ENCODE data around the gene EGLN2. TPM values are rescaled to one million over a fixed set of nuclear protein-coding genes. Genes with fewer than 3 reads are reported as not detected.
"Not testable (repeated sequence)": the region's sequence is repeated elsewhere in the genome, so short reads cannot be mapped to it uniquely, and the experiment has no call there.

The EGLN2 gene
- total RNA-seq, 1 donor from 2014 or later, result 88.9 TPM

DNA sequence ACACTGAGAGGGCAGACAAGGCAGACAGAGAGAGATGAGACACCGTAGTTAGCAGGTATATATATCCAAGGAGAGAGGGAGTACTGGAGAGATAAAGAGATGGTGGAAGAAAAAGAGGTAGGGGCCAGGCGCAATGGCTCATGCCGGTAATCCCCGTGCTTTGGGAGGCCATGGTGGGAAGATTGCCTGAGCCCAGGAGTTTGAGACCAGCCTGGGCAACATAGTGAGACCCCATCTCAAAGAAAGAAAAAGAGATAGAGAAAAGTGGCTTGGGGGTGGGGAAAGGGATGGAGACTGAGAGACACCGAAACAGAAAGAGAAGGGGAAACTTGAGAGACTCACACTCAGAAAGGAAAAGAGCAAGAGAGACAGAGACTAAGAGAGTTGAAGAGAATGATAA is 18.4 kb upstream of the EGLN2 start:
- H3K27me3 Mint-ChIP-seq, result no peaks in the 10 kb centered on the region
- peak overlapping the region; percentile 27 for H3K4me3 Mint-ChIP-seq
- peaks cover 18% of the 10 kb centered on the region for H3K36me3 Mint-ChIP-seq (ENCODE audit: low read depth)
- DNase-seq, result no peak
- H3K9me3 Mint-ChIP-seq, result no peaks in the 10 kb centered on the region
- intact Hi-C loops (cut with micrococcal nuclease), result no loop called here
- peak overlapping the region; percentile 72 for H3K27ac Mint-ChIP-seq
- peaks cover 53% of the 10 kb centered on the region for H3K4me1 Mint-ChIP-seq

DNA sequence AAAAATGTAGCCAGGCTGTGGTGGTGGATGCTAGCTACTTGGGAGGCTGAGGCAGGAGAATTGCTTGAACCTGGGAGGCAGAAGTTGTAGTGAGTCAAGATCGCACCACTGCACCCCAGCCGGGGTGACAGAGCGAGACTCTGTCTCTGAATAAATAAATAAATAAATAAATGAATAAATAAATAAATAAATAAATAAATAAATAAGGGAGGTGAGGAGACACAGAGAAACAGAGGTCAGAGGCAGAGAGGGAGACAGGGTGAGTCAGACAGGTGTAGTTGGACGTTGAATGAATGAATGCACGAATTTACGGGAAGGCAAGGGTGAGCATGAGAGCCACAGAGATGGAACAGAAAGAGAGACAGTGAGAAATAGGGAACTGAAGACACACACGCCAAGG is 17.9 kb upstream of the EGLN2 start:
- intact Hi-C loops (cut with micrococcal nuclease), result no loop called here
- Mint-ChIP-seq H3K4me3 (no peak overlapping the region), H3K27ac (peak overlapping the region; percentile 45), H3K27me3 (no peaks in the 10 kb centered on the region), H3K4me1 (peaks cover 51% of the 10 kb centered on the region), H3K9me3 (no peaks in the 10 kb centered on the region), H3K36me3 (ENCODE audit: low read depth) (peaks cover 20% of the 10 kb centered on the region)
- no peak for DNase-seq

DNA sequence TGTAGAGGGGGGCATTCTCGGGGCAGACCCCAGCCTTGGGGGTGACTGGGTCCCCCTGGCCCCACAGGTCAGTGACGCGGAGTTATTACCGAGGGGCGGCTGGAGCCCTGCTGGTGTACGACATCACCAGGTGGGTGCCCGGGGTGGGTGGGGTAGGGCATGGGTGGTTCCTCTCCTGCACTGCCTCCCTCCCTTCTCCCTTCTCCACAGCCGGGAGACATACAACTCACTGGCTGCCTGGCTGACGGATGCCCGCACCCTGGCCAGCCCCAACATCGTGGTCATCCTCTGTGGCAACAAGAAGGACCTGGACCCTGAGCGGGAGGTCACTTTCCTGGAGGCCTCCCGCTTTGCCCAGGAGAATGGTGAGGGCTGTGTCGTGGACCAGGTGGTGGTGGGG is 15.3 kb upstream of the EGLN2 start:
- H3K9me3 Mint-ChIP-seq, result no peaks in the 10 kb centered on the region
- H3K36me3 Mint-ChIP-seq (ENCODE audit: low read depth), result peaks cover 31% of the 10 kb centered on the region
- H3K4me1 Mint-ChIP-seq, result peaks cover 30% of the 10 kb centered on the region
- DNase-seq, result no peak
- H3K27ac Mint-ChIP-seq, result no peak overlapping the region
- no peak overlapping the region for H3K4me3 Mint-ChIP-seq
- intact Hi-C loops (cut with micrococcal nuclease), result no loop called here
- no peaks in the 10 kb centered on the region for H3K27me3 Mint-ChIP-seq

DNA sequence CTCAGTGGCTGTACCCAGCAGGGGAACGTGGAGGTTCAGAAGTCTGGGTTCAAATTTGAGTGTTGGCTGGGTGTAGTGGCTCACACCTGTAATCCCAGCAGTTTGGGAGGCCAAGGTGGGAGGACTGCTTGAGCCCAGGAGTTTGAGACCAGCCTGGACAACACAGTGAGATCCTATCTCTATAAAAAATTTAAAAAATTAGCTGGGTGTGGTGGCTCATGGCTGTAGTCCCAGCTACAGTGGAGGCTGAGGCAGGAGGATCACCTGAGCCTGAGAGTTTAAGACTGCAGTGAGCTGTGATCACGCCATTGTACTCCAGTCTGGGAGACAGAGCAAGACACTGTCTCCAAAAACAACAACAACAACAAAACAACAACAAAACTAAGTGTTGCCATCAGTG is 14.8 kb upstream of the EGLN2 start:
- H3K9me3 Mint-ChIP-seq; H3K27ac Mint-ChIP-seq; H3K27me3 Mint-ChIP-seq; H3K4me3 Mint-ChIP-seq; intact Hi-C loops (cut with micrococcal nuclease); DNase-seq: not testable (repeated sequence)
- Mint-ChIP-seq H3K36me3 (ENCODE audit: low read depth) (peaks cover 31% of the 10 kb centered on the region), H3K4me1 (peaks cover 27% of the 10 kb centered on the region)

DNA sequence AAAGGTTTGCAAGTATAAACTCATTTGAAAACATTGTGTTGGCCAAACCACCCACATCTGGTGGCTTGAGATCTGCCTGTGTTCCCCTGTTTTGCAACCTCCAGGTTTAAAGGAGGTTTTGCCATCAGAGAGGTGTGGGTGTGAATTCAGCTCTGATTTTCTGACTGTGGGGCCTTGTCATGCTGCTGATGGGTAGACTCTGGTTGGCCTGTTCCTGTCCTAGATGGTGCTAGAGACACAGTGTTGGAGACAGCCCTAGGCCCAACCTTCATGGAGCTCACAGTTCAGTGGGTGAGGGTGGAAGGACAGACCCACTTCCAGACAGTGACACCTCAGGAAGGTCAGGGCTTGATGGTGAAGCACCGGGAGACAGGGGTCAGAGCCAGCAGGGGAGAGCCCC is 13.5 kb upstream of the EGLN2 start:
- Mint-ChIP-seq H3K4me3 (no peak overlapping the region), H3K9me3 (no peaks in the 10 kb centered on the region), H3K27ac (peak overlapping the region; percentile 66), H3K27me3 (no peaks in the 10 kb centered on the region), H3K36me3 (ENCODE audit: low read depth) (peaks cover 35% of the 10 kb centered on the region), H3K4me1 (peaks cover 17% of the 10 kb centered on the region)
- no peak for DNase-seq
- intact Hi-C loops (cut with micrococcal nuclease), result no loop called here

DNA sequence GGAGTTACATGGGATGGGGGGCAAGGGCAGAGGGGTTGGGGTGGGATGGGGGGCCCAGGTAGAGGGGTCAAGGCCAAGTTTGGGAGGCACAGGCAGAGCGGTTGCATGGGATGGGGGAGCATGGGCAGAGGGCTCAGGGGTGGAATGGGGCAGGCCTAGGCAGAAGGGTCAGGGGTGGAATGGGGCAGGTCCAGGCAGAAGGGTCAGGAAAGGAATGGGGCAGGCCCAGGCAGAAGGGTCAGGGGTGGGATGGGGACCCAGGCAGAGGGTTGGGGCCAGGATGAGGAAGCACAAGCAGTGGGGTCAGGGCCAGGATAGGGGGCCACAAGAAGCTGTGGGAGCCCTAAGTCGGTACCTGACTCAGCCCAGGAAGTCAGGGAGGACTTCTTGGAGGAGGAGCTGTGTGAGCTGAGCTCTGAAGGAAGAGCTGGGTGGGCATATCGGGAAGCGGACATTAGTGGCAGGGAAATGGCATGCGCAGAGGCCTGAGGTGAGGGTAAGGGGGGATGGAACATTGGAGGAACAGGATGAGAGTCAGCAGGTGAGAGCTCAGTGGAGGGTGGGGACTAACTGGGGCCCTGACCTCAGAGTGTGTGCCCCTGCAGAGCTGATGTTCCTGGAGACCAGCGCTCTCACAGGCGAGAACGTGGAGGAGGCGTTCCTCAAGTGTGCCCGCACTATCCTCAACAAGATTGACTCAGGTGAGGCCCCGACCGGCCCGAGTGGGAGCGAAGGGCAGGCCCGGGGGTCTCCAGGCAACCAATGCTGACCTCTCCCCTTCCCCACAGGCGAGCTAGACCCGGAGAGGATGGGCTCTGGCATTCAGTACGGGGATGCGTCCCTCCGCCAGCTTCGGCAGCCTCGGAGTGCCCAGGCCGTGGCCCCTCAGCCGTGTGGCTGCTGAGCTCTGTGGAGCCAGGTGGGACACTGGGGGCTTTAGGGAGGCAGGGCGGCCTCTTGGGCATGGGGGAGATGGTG is 12.6 kb upstream of the EGLN2 start:
- H3K9me3 Mint-ChIP-seq, result no peaks in the 10 kb centered on the region
- DNase-seq, result no peak
- intact Hi-C loops (cut with micrococcal nuclease), result no loop called here
- H3K4me1 Mint-ChIP-seq, result peaks cover 13% of the 10 kb centered on the region
- H3K27me3 Mint-ChIP-seq, result no peaks in the 10 kb centered on the region
- peaks cover 34% of the 10 kb centered on the region for H3K36me3 Mint-ChIP-seq (ENCODE audit: low read depth)
- peak overlapping the region; percentile 28 for H3K27ac Mint-ChIP-seq
- H3K4me3 Mint-ChIP-seq, result no peak overlapping the region

DNA sequence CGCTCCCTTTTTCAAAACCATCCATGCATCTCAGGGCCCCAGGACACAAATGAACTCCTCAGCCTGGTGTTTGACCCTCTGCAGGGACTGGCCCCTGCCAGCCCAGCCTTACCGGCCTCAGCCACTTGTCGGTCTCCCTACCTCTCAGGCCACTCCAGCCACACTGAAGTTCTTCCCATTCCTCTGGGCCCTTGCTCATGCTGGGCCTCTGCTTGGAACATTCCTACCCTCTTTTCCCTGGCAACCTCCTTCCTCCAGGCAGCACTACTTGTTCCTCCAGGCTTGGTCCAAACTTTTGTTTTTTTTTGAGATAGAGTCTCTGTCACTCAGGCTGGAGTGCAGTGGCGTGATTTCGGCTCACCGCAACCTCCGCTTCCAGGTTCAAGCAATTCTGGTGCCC is 7.6 kb upstream of the EGLN2 start:
- no peak for DNase-seq
- H3K9me3 Mint-ChIP-seq, result no peaks in the 10 kb centered on the region
- intact Hi-C loops (cut with micrococcal nuclease), result no loop called here
- H3K4me1 Mint-ChIP-seq, result peaks cover 16% of the 10 kb centered on the region
- H3K36me3 Mint-ChIP-seq (ENCODE audit: low read depth), result peaks cover 29% of the 10 kb centered on the region
- H3K27ac Mint-ChIP-seq, result no peak overlapping the region
- no peaks in the 10 kb centered on the region for H3K27me3 Mint-ChIP-seq
- H3K4me3 Mint-ChIP-seq, result no peak overlapping the region

DNA sequence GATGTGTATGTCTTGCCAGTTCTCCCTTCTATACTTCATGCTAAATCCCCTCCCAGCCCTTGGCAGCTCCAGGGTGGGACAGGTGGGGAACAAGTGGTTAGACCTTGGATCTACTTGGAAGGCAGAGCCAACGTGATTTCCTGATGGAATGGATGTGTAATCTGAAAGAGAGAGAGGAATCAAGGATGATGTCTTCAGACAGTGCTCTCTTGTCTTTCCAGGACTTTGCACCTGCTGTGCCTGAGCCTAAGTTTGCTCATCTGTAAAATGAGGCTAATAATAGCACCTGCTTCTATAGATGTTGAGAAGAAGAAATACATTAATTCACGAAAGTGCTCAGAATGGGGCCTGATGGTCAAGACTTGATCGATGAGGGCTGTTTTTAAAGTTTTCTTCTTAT is 7.0 kb upstream of the EGLN2 start:
- peak overlapping the region; percentile 84 for H3K27ac Mint-ChIP-seq
- intact Hi-C loops (cut with micrococcal nuclease), result loop anchor here (1.0 kb wide), 1 partner anchor 36 kb away; no protein-coding TSS in a partner anchor

DNA sequence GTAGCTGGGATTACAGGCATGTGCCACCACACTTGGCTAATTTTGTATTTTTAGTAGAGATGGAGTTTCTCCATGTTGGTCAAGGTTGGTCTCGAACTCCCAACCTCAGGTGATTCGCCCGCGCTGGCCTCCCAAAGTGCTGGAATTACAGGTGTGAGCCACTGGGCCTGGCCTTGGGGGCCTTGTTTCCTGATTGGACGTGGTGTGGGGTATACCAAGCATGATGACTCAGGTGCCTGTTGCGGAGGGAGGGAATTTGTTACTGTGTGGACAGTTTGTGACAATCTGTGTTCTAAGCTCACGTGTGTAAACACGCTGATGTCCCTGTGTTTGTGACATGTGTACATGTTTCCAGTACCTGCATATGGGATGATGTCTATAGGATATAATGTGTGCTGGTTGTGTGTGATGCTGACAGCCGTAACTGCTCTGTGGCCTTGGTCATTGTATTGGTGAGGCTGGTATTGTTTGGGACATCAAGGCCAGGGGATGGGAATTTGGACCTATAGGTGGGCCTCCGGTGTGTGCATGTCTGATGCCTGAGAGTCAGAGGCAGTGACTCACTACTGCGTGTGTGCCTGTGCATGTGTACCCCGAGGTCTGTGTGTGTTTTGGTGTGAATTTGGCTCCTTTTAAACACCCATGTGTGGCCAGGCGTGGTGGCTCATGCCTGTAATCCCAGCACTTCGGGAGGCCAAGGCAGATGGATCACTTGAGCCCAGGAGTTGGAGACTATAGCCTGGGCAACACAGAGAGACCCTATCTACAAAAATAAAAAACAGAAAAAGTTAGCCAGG is 1.6 kb upstream of the EGLN2 start:
- Mint-ChIP-seq H3K36me3 (ENCODE audit: low read depth) (peaks cover 27% of the 10 kb centered on the region), H3K9me3 (no peaks in the 10 kb centered on the region), H3K4me1 (peaks cover 43% of the 10 kb centered on the region), H3K27ac (peak overlapping the region; percentile 77), H3K4me3 (no peak overlapping the region), H3K27me3 (no peaks in the 10 kb centered on the region)
- intact Hi-C loops (cut with micrococcal nuclease), result no loop called here
- no peak for DNase-seq

More for the DNA sequence above, 7.0 kb upstream of the EGLN2 start:
- H3K4me3 Mint-ChIP-seq, result peak overlapping the region; percentile 26
- peaks cover 27% of the 10 kb centered on the region for H3K36me3 Mint-ChIP-seq (ENCODE audit: low read depth)
- no peak for DNase-seq
- no peaks in the 10 kb centered on the region for H3K27me3 Mint-ChIP-seq
- H3K9me3 Mint-ChIP-seq, result no peaks in the 10 kb centered on the region
- H3K4me1 Mint-ChIP-seq, result peaks cover 18% of the 10 kb centered on the region

DNA sequence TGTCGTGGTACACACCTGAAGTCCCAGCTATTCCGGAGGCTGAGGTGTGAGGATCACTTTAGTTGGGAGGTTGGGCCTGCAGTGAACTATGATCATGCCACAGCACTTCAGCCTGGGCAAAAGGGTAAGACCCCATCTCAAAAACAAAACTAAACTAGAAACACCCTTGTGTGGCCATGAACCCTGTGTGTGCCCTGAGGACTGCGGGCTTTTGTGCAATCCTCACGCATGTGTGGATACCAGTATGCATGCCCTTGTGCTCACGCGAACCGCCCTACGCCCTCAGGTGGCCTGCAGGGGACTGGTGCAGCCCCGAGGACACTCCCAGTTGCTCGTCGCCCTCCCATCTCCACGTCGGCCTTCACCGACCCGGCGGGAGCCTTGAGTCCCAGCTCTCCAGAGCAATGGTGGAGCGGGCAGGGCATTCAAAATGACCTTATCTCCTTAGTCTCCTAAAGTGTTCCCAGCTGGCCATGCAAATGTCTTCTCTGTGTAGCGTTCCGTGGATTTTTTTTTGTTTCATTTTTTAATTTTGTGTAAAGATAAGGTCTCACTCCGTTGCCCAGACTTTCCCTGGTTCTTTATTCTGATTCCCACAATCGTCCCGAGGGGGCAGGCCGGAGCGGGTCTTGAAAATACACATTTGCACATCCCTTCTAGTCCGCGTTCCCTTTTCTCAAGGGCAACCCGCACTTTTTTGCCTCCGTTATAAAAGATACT is 868 bp upstream of the EGLN2 start:
- Mint-ChIP-seq H3K27me3 (no peaks in the 10 kb centered on the region), H3K36me3 (ENCODE audit: low read depth) (peaks cover 33% of the 10 kb centered on the region), H3K4me3 (peak overlapping the region; percentile 89), H3K27ac (peak overlapping the region; percentile 95), H3K4me1 (peaks cover 48% of the 10 kb centered on the region), H3K9me3 (no peaks in the 10 kb centered on the region)
- intact Hi-C loops (cut with micrococcal nuclease), result loop anchor here (1.0 to 2.0 kb wide), 3 partner anchors 20 to 83 kb away; partner anchors contain the start of genes ACTMAP, RAB4B and SNRPA
- DNase-seq, result peak; percentile 88

DNA sequence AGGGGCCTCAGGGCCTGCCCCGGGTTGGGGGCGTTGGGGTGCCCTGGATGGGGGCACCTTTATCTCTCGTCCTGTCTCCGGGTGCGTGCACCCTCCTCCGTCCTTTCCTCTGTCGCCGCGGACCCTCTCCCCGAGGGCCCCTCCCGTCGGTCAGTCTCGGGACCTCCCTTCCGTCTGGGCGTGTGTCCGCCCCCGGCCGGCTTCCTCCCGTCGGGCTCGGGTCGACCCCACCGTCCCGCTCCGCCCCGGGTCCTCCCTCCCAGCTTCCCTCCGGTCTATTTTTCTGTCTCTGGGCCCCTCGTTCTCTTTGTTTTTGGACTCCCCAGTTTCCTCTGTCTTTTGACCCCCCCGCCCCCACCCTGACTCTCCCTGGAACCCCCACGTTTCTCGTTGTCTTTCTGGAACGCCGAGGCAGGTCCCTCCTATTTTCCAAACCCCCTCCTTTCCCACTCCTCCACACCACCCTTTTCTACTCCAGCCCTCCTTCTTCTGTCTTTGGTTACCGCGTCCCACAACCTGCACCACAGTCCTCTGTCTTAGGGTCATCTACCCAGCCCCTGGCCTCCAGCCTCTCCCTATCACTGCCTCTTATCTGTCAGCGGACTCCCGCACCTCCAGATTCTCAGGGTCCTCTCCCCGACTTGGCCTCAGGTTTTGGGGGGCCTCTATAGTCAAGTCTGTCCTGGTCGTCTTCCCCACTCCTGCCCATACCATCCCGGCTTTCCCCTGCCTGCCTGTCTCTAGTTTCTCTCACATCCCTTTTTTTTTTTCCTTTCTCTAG is 757 bp downstream of the EGLN2 start:
- Mint-ChIP-seq H3K4me3 (peak overlapping the region; percentile 91), H3K4me1 (peaks cover 64% of the 10 kb centered on the region)
- intact Hi-C loops (cut with micrococcal nuclease), result loop anchor here (2.0 kb wide), 1 partner anchor 49 kb away; the partner anchor contains the start of genes ACTMAP and SNRPA

DNA sequence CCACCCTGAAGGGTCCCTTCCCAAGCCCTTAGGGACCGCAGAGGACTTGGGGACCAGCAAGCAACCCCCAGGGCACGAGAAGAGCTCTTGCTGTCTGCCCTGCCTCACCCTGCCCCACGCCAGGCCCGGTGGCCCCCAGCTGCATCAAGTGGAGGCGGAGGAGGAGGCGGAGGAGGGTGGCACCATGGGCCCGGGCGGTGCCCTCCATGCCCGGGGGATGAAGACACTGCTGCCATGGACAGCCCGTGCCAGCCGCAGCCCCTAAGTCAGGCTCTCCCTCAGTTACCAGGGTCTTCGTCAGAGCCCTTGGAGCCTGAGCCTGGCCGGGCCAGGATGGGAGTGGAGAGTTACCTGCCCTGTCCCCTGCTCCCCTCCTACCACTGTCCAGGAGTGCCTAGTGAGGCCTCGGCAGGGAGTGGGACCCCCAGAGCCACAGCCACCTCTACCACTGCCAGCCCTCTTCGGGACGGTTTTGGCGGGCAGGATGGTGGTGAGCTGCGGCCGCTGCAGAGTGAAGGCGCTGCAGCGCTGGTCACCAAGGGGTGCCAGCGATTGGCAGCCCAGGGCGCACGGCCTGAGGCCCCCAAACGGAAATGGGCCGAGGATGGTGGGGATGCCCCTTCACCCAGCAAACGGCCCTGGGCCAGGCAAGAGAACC is 1.5 kb downstream of the EGLN2 start:
- intact Hi-C loops (cut with micrococcal nuclease), result no loop called here
- H3K36me3 Mint-ChIP-seq (ENCODE audit: low read depth), result peaks cover 46% of the 10 kb centered on the region
- peak; percentile 68 for DNase-seq
- H3K4me3 Mint-ChIP-seq, result peak overlapping the region; percentile 91
- H3K27me3 Mint-ChIP-seq, result no peaks in the 10 kb centered on the region
- peaks cover 71% of the 10 kb centered on the region for H3K4me1 Mint-ChIP-seq
- no peaks in the 10 kb centered on the region for H3K9me3 Mint-ChIP-seq
- peak overlapping the region; percentile 79 for H3K27ac Mint-ChIP-seq

More for the DNA sequence above, 757 bp downstream of the EGLN2 start:
- no peaks in the 10 kb centered on the region for H3K27me3 Mint-ChIP-seq
- H3K27ac Mint-ChIP-seq, result peak overlapping the region; percentile 79
- peak; percentile 83 for DNase-seq
- no peaks in the 10 kb centered on the region for H3K9me3 Mint-ChIP-seq
- H3K36me3 Mint-ChIP-seq (ENCODE audit: low read depth), result peaks cover 43% of the 10 kb centered on the region

All from activated CD4-positive, alpha-beta T cell treated with anti-CD3 and anti-CD28 coated beads, Interleukin-2, amount 10 ng/mL, durations not matched to agents 24 days and 14 days (primary cell).